GM12872 (cell line): ENCODE measurements around the gene TMEM45A.

Source experiments
- CTCF ChIP-seq: IDR thresholded peaks from 3 replicates; pipeline ENCODE4 v1.5.1; 2011; ENCODE audit warnings: low read depth, mild to moderate bottlenecking, low read length, moderate library complexity; ENCODE audit not compliant: insufficient read depth

TMEM45A gene

GRCh38 chr3:100492059-100493006 lies at the start of gene TMEM45A:
TSS of gene TMEM45A (plus strand) at chr3:100492619. CDS start at chr3:100555212, 62,593 bp downstream.
- no peak for TF ChIP-seq CTCF

- TF ChIP-seq CTCF: no peak
Observed at GRCh38 chr3:100443690-100444089, 48.7 kb upstream of the TMEM45A start.

GRCh38 chr3:100448079-100448478 lies 44.3 kb upstream of the TMEM45A start:
- TF ChIP-seq CTCF: no peak

GRCh38 chr3:100449214-100449613 lies 43.2 kb upstream of the TMEM45A start:
- no peak for TF ChIP-seq CTCF

- no peak for TF ChIP-seq CTCF
Observed at GRCh38 chr3:100454677-100455076, 37.7 kb upstream of the TMEM45A start.

- no peak for TF ChIP-seq CTCF
Observed at GRCh38 chr3:100455841-100456550, 36.4 kb upstream of the TMEM45A start.

GRCh38 chr3:100456745-100457144 lies 35.7 kb upstream of the TMEM45A start:
- no peak for TF ChIP-seq CTCF
